Gastrocnemius medialis (tissue), 4 donors: ENCODE measurements around the gene CDCP2. TPM values are rescaled to one million over a fixed set of nuclear protein-coding genes. Genes with fewer than 3 reads are reported as not detected.

ENCODE experiments used
- ATAC-seq, 2 donors: fragments of 150-250 bp; one replicate each; pipeline ENCODE4 v1.9.1; 2016
- DNase-seq, 2 donors: peaks; one replicate each; pipeline ENCODE4 v3.0.0-alpha.2; 2019
- H3K27ac ChIP-seq, 4 donors: fragments of 200-600 bp; sonication (generic); 1 replicate in 1 of 4; 2 replicates in 3 of 4; pipeline ENCODE4 v1.5.1; 2016 to 2018; ENCODE audit warnings: mild to moderate bottlenecking in 2 of 4, moderate library complexity in 1 of 4
- H3K27me3 ChIP-seq, 3 donors: fragments of 200-600 bp; sonication (generic) in 2 of 3; 1 replicate in 1 of 3; 2 replicates in 2 of 3; pipeline versions ENCODE4 v1.5.1 to v1.6.0; 2016 to 2019; ENCODE audit warnings: mild to moderate bottlenecking in 1 of 3, moderate library complexity in 1 of 3
- H3K36me3 ChIP-seq, 2 donors: fragments of 200-600 bp; sonication (generic) in 1 of 2; one replicate each; pipeline ENCODE4 v1.5.1; 2017 to 2018
- H3K4me1 ChIP-seq, 2 donors: fragments of 200-600 bp; sonication (generic) in 1 of 2; one replicate each; pipeline ENCODE4 v1.5.1; 2016 to 2017; ENCODE audit warnings: mild to moderate bottlenecking in 2 of 2
- H3K4me3 ChIP-seq, 4 donors: fragments of 200-600 bp; sonication (generic) in 3 of 4; 1 replicate in 1 of 4; 2 replicates in 3 of 4; pipeline ENCODE4 v1.5.1; 2016 to 2019; ENCODE audit warnings: mild to moderate bottlenecking in 2 of 4
- H3K9me3 ChIP-seq, 3 donors: fragments of 200-600 bp; sonication (generic) in 2 of 3; 1 replicate in 1 of 3; 2 replicates in 2 of 3; pipeline ENCODE4 v1.5.1; 2016 to 2019
- POLR2A ChIP-seq, 2 donors: fragments of 450-650 bp; IDR thresholded peaks; one replicate each; pipeline ENCODE4 v1.6.1; 2017; ENCODE audit warnings: antibody characterized with exemption in 2 of 2, mild to moderate bottlenecking in 2 of 2, moderate library complexity in 2 of 2
- in situ Hi-C, 4 donors: fragments of 200-750 bp; cut with MboI; loops; one replicate each; pipeline versions ENCODE4 v1.15.0 to v1.8.0; 2017; ENCODE audit warnings: low sequenced_read_pairs in 4 of 4
- intact Hi-C: fragments of 100-400 bp; cut with DNase I; formaldehyde crosslinking; loops from one replicate; pipeline ENCODE4 v1.15.1; 2023; ENCODE audit warnings: low total_unique reads
- total RNA-seq, 4 donors: library from RNA; depleted of rRNA; stranded (reverse); fragments of >200 nt; gene quantifications; one replicate each; pipeline versions ENCODE4 v1.1.0 to v1.2.3, GENCODE V29; 2016
- TF ChIP-seq, protein P1 (sequence below), 5 experiments: fragments of 450-650 bp in 3 of 5; fragments of 200-600 bp in 2 of 5; sonication (generic) in 2 of 5; IDR thresholded peaks in 4 of 5; conservative IDR thresholded peaks in 1 of 5; 1 replicate in 4 of 5; 2 replicates in 1 of 5; pipeline ENCODE4 v1.5.1; 2016 to 2019; ENCODE audit warnings: antibody characterized with exemption in 5 of 5, mild to moderate bottlenecking in 3 of 5, moderate library complexity in 3 of 5

Gene CDCP2
- total RNA-seq, 4 donors from 2014 or later: not detected

DNA sequence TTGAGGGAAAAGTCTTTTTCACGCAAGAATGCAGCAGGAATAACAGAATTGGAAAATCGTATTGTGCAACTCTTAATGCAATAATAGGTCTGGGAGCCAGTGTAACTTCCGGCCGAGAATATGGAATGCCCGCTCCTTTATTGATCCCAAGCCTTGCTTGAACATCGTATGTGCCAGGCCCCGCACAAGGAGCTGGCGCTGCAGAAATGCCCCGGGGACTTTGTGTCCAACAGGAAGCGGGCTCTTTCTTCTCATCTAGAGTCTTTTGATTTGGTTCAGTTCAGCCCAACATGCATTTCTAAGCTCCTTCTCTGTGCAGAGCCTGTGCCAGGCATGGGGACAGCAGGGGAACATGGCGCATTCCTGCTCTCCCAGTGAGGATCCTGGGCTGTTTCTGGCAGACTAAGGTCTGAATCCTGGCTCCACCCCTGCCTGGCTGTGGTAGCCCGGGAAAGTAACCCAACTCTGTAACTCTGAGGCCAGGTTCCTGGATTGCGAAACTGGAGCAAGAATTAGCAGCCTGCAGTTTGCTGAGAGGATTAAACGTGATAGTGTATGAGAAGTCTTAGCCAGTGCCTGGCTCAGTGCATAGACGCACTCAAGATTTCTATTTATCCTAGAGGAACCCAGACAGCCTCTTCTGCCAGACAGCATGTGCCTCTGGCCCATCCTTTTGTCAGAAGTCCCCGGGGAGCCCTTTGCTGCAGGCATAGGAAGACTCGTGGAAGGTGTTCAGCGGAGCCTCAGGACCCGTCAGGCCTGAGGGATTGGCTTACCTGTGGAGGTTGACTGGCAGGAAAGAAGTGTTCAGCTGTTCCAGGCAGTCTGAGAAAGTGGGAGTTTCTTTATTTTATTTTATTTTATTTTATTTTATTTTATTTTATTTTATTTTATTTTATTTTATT, 987 bp upstream of the CDCP2 start:
- Histone ChIP-seq H3K9me3 (no peaks in the 10 kb centered on the region), H3K4me1 (peaks cover 8 to 15% of the 10 kb centered on the region in 2 donors), H3K27me3 (no peaks in the 10 kb centered on the region), H3K36me3 (no peaks in the 10 kb centered on the region), H3K4me3 (no peak overlapping the region), H3K27ac (peak overlapping the region; percentile 60 to 73 (median 65))
- peak; percentile 100 for ATAC-seq
- intact Hi-C loops: loop anchor here (1.0 kb wide), 1 partner anchor 27 kb away; no protein-coding TSS in a partner anchor
- in situ Hi-C loops: no loop called here
- TF ChIP-seq POLR2A (IDR thresholded peaks at IDR 0.05): no peak
- TF ChIP-seq, protein P1, sequence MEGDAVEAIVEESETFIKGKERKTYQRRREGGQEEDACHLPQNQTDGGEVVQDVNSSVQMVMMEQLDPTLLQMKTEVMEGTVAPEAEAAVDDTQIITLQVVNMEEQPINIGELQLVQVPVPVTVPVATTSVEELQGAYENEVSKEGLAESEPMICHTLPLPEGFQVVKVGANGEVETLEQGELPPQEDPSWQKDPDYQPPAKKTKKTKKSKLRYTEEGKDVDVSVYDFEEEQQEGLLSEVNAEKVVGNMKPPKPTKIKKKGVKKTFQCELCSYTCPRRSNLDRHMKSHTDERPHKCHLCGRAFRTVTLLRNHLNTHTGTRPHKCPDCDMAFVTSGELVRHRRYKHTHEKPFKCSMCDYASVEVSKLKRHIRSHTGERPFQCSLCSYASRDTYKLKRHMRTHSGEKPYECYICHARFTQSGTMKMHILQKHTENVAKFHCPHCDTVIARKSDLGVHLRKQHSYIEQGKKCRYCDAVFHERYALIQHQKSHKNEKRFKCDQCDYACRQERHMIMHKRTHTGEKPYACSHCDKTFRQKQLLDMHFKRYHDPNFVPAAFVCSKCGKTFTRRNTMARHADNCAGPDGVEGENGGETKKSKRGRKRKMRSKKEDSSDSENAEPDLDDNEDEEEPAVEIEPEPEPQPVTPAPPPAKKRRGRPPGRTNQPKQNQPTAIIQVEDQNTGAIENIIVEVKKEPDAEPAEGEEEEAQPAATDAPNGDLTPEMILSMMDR (IDR thresholded peaks at IDR 0.05 in 4 of 5, conservative IDR thresholded peaks at IDR 0.05 in 1 of 5): no peak
- peak; percentile 79 to 88 for DNase-seq

DNA sequence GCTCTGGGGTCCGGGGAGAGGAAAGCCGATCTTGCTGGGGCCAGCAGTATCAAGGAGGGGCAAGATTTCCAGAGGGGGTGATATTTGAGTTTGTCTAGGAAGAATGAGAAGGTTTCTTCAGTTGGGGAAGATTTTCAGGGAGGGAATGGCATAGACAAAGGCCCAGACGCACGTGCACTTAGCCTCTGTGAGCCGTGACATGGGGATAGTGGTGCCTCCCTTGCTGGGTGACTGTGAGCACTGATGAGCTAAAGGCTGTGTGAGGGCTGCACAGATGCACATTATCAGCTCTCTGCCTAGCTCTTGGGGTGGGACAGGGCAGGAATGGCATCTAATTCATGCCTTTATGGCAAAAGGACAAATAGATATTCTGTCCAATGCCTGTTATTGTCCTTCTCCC, 1.8 kb downstream of the CDCP2 start:
- no peak for ATAC-seq
- TF ChIP-seq, protein P1 (IDR thresholded peaks at IDR 0.05 in 4 of 5, conservative IDR thresholded peaks at IDR 0.05 in 1 of 5): no peak
- no peak for TF ChIP-seq POLR2A (IDR thresholded peaks at IDR 0.05)
- DNase-seq: no peak
- in situ Hi-C loops (no loop called here), intact Hi-C loops (no loop called here)
- no peaks in the 10 kb centered on the region for H3K36me3 ChIP-seq
- no peaks in the 10 kb centered on the region for H3K27me3 ChIP-seq
- no peak overlapping the region for H3K4me3 ChIP-seq
- peaks cover 8 to 15% of the 10 kb centered on the region in 2 donors for H3K4me1 ChIP-seq
- H3K9me3 ChIP-seq: no peaks in the 10 kb centered on the region
- H3K27ac ChIP-seq: no peak overlapping the region

DNA sequence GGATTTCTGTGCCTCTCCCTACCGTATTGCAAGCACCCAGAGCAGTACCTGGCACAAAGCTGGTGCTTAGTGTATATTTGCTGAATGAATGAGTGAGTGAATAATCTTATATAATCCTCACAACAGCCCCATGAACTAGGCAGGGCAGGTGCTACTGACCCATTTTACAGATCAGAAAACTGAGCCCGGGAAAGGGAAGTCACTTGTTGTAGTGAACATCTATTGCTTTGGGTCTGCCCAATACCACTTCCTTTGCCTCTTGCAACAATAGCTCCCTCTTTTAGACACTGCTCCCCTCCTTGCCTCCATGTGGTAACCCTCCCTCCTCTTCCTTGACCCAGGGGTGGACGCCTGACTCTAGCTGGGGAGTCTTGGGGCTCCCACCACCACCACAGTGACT, 3.1 kb downstream of the CDCP2 start:
- H3K36me3 ChIP-seq: no peaks in the 10 kb centered on the region
- H3K4me1 ChIP-seq: peaks cover 8 to 15% of the 10 kb centered on the region in 2 donors
- H3K9me3 ChIP-seq: no peaks in the 10 kb centered on the region
- intact Hi-C loops: no loop called here
- no peak for TF ChIP-seq POLR2A (IDR thresholded peaks at IDR 0.05)
- TF ChIP-seq, protein P1 (IDR thresholded peaks at IDR 0.05 in 4 of 5, conservative IDR thresholded peaks at IDR 0.05 in 1 of 5): no peak
- DNase-seq (no peak), ATAC-seq (no peak)
- no peaks in the 10 kb centered on the region for H3K27me3 ChIP-seq
- in situ Hi-C loops: no loop called here
- no peak overlapping the region for H3K27ac ChIP-seq
- H3K4me3 ChIP-seq: no peak overlapping the region

DNA sequence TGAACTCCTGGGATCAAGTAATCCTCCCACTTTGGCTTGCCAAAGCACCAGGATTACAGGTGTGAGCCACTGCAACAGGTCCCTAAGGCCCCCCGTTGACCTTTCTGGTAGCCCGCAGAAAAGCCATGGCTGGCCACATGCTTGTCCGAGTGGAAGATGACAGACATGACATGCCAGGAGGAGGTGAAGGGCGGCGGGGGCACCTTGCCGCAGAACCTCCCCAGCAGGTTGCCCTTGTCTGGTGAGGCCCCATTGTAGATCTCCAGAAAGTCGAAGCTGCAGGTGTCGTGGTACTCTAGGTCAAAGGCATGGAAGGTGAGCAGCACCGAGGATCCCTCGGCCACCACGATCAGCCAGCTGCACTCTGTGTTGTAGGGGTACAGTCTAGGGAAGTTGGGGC, 8.4 kb downstream of the CDCP2 start:
- in situ Hi-C loops (no loop called here), intact Hi-C loops (no loop called here)
- H3K9me3 ChIP-seq: no peaks in the 10 kb centered on the region
- TF ChIP-seq POLR2A (IDR thresholded peaks at IDR 0.05): no peak
- TF ChIP-seq, protein P1 (IDR thresholded peaks at IDR 0.05 in 4 of 5, conservative IDR thresholded peaks at IDR 0.05 in 1 of 5): no peak
- no peaks in the 10 kb centered on the region for H3K4me1 ChIP-seq
- no peak for ATAC-seq
- no peak for DNase-seq
- H3K4me3 ChIP-seq: no peak overlapping the region
- H3K27me3 ChIP-seq: no peaks in the 10 kb centered on the region
- H3K27ac ChIP-seq: no peak overlapping the region
- H3K36me3 ChIP-seq: no peaks in the 10 kb centered on the region
